Right renal pelvis (tissue), 4 donors: Measurements from ENCODE around the gene CD47. TPM values are rescaled to one million over a fixed set of nuclear protein-coding genes. Genes with fewer than 3 reads are reported as not detected.

Experiments
- DNase-seq, 4 donors: peaks; one replicate each; pipeline ENCODE4 v3.0.0-alpha.2; 2013; ENCODE audit warnings: low read depth in 4 of 4, low spot score in 3 of 4, missing footprints in 1 of 4
- polyA plus RNA-seq, 4 donors: library from polyadenylated mRNA; unstranded; fragments of 120-200 nt; gene quantifications; one replicate each; pipeline ENCODE4 v1.2.1, GENCODE V29; 2013; ENCODE audit not compliant: insufficient read length in 4 of 4

The CD47 gene
- polyA plus RNA-seq, 4 donors: 51.3 to 92.9 (median 64.9) TPM

- no peak for DNase-seq
Observed at GRCh38 chr3:108093616-108094015, 2.8 kb upstream of the CD47 start.

- no peak for DNase-seq
Observed at GRCh38 chr3:108093021-108093420, 2.2 kb upstream of the CD47 start.

GRCh38 chr3:108092501-108092900 is 1.7 kb upstream of the CD47 start:
- DNase-seq: no peak

- DNase-seq: peak in 1 of 4 donors; percentile 21
Observed at GRCh38 chr3:108091498-108092250, 843 bp upstream of the CD47 start.

DNA sequence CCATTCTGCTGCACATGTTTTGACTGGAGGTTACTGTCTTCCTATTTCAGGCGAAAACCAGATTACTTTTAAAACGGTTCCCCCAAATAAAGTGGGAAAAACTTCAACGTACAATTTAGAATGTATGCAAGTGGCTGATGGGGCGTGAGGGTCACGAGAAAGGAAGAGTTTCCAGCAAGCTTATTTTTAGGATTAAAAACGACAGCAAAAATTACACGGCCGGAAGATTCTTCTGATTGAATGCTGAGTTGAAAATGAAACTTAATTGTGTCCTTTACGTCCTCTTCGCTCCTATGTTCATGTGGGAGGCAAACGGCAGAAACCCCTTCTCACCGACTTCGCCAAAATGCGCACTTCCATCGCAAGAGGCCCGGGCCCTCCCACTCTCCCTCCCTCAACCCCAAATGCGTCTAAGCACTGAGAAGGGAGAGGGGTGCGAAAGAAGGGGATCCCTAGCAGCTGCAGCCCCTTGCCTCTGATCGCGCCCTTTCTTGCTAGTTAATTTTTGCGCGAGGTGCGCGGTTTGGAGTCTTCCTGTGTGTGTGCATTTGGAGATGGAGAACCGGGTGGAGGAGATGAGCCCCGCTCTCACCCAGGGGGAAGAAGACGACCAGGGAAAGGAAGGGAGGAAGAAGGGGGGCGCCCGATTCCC is 656 bp downstream of the CD47 start:
- DNase-seq: peak in 3 of 4 donors; percentile 43 to 61 (median 45)

DNA sequence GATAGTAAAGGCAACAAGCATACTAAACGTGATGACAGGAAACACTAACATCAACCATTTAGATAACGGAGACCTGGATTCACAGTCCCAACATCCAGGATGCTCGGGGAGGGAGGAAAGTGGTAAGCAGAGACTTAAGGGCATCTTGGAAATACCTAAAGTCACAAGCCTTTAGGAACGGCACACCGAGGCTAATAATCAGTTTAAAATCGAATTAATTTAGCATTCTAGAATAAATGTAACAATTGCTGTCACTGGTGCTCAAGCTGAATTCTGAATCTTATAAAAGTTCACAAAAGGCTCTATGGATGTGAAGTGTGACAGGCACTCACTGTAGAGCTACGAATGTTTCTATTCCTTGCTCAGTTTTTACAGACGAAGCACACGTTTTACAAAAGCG is 1.3 kb downstream of the CD47 start:
- DNase-seq: peak in 1 of 4 donors; percentile 12

- no peak for DNase-seq
Observed at GRCh38 chr3:108088697-108089096, 2.1 kb downstream of the CD47 start.

GRCh38 chr3:108088146-108088545 is 2.7 kb downstream of the CD47 start:
- DNase-seq: no peak

- DNase-seq: no peak
Observed at GRCh38 chr3:108086653-108087052, 4.2 kb downstream of the CD47 start.

- DNase-seq: no peak
Observed at GRCh38 chr3:108085810-108086350, 5.0 kb downstream of the CD47 start.

GRCh38 chr3:108085370-108085769 is 5.5 kb downstream of the CD47 start:
- no peak for DNase-seq

DNA sequence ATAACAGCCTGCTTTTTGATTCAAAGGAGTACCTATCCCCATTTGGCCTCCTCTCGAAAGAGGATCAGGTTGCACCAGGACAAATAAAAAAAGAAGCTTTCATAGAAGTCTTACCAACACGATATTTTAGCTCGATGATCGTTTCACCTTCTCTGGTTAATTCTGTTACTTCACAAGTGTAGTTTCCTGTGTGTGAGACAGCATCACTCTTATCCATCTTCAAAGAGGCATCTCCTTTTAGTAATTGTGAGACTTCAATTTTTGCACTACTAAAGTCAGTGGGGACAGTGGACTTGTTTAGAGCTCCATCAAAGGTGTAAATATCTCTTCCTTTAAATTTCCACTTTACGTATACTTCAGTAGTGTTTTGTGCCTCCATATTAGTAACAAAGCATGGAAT is 11.0 kb downstream of the CD47 start:
- DNase-seq: no peak

- DNase-seq: no peak
Observed at GRCh38 chr3:108079043-108079442, 11.8 kb downstream of the CD47 start.

- no peak for DNase-seq
Observed at GRCh38 chr3:108076564-108076963, 14.3 kb downstream of the CD47 start.

DNA sequence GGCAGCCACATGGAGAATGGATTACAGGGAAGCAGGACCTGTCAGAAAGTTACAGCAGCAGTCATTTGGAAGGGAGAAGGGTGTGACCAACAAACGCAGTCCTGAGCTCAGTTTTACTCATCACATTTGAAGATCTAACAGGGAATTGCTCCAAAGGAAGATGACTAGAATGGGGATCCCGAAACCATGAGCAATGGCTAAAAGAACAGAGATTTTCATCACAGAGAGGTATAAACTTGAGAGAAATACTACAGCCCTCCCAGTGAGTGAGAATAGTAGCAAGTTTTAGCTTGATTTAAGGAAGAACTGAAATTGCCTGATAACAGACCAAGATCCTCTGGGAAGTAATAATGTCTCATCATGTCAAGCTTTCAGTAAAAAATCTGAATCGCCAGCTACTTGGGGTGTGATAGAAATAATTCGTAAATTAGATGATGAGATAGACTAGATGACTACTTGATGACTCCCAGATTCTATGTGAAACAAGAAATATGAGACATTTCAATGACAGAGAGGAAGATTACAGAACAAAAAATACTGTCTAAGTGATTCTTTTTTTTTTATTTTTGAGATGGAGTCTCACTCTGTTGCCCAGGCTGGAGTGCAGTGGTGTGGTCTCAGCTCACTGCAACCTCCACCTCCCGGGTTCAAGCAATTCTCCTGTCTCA is 16.9 kb downstream of the CD47 start:
- DNase-seq: no peak

GRCh38 chr3:108071368-108071767 is 19.5 kb downstream of the CD47 start:
- no peak for DNase-seq

DNA sequence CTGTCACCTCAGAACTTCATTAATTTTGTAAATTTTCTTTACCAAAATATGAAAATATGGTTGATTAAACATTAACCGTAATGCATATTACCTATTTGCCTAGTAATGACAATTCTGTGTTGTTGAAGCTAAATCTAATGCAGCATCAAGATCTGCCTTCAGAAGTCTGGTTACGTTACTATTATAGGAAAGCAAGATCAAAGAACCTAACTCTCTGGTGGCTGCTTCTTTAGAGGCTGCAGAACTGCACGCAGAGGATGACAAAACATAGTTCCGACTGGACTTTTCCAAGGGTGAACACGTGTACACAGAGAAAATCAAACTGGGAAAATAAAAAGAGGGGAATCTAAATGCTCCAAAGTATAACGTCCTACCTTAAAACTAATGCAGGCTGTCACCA is 20.5 kb downstream of the CD47 start:
- no peak for DNase-seq

DNA sequence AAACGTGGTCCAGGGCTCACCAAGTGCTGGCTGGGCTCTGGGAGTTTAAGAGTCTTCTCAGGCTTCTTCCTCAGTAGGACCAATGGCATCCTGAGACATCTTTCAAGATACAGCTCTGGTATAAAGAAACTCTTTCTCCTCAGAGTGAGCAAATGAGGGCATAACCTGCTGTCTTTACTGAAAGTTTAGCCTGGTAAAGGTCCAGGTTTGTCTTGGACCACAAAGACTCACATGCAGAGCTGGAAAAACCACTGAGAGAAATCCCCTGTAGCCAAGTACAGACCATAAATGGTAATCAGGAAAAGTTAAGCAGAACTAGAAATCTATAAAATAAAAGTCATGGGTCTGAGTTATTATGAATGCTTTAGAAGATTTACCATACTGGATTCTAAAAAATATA is 23.1 kb downstream of the CD47 start:
- no peak for DNase-seq

DNA sequence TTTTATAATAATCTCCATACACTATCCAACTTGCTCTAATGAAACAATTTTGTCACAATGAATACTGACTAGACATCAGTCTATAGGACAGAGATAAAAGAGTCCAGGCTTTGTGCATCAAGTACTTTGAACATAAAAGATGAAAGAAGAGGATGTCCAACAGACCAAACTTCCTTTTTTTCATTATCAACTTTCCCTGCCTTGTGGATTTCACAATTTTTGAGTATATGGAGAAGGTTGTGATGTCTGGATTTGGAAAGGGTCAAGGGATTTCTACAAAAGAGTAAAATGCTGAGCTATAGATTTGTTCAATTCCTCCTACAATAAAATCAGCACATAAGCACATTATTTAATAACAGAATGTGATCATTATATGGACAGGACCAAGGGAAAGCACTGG is 25.7 kb downstream of the CD47 start:
- DNase-seq: no peak

DNA sequence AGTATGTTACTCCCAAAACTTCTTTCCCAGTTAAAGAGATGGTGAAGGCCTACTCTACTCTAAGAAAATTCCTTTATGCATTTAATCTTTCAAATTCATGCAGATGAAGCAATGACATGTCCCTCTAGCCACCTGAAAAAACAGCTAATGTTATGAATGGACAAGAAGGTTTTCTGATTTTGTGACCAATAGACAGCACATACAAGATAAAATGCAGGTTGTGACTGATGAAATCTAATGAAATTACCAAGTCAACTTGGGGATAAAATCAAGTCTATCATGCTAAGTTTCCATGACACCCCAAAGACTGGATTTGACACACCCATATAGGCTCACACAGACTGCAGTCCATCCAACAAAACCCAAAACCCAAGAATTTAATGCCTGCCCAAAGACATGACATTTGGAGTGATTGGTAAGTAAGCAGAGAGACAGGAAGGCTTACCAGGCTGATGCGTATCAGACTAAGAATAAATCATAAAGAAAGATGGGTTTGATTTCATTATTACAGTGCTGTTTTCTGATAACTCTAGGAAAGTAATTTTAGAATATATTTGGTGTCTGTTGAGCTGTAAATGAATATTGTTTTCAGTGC is 26.4 kb downstream of the CD47 start:
- DNase-seq: no peak

DNA sequence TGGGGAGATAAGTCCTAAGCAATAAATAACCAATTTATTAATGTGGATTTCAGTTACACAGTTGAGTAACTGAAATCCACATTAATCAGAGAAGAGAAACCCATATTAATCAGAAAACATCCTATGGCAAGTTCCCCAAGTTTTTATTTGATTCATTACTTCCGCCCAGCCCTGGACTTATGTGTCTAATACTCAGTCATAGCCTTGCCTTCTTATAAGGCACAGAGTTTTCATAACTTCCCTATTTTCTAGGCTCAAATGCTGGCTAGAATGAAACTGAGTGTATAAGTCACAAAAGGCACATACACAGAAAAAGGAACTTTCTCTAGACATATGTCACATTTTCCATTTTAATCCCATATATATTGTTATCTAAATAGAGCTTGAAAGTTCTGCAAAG is 28.8 kb downstream of the CD47 start:
- DNase-seq: no peak
